Nephron progenitor cell (in vitro differentiated cells): Measurements from ENCODE around the gene NYNRIN.
A peak's percentile ranks its signal among the peaks of the same experiment; 100 is the strongest.

Source experiments
- DNase-seq: peaks from one replicate; pipeline ENCODE4 v3.0.0; 2021
- H3K27ac Mint-ChIP-seq: 2 replicates; pipeline ENCODE4 v1.8.0; 2021; ENCODE audit warnings: mild to moderate bottlenecking, moderate library complexity, mixed read lengths
- H3K27me3 Mint-ChIP-seq: 2 replicates; pipeline ENCODE4 v1.8.0; 2021; ENCODE audit warnings: mild to moderate bottlenecking, low read depth, mixed read lengths; ENCODE audit not compliant: poor library complexity
- H3K36me3 Mint-ChIP-seq: 2 replicates; pipeline ENCODE4 v1.8.0; 2021; ENCODE audit warnings: low read depth, mixed read lengths
- H3K4me1 Mint-ChIP-seq: 2 replicates; pipeline ENCODE4 v1.8.0; 2021; ENCODE audit warnings: mixed read lengths
- H3K4me3 Mint-ChIP-seq: 2 replicates; pipeline ENCODE4 v1.8.0; 2021; ENCODE audit warnings: mild to moderate bottlenecking, moderate library complexity, mixed read lengths
- H3K9me3 Mint-ChIP-seq: 2 replicates; pipeline ENCODE4 v1.8.0; 2021; ENCODE audit warnings: mild to moderate bottlenecking, moderate library complexity, mixed read lengths
- CTCF ChIP-seq: fragments of 200-600 bp; sonication (generic); IDR thresholded peaks from 2 replicates; pipeline ENCODE4 v1.5.0; 2021; ENCODE audit warnings: antibody characterized with exemption

The NYNRIN gene

GRCh38 chr14:24435192-24435810 is 36.5 kb downstream of the NYNRIN start:
- no peak overlapping the region for H3K27ac Mint-ChIP-seq
- H3K9me3 Mint-ChIP-seq = no peaks in the 10 kb centered on the region
- DNase-seq = no peak
- peaks cover 2% of the 10 kb centered on the region for H3K27me3 Mint-ChIP-seq
- no peak for TF ChIP-seq CTCF
- H3K4me3 Mint-ChIP-seq = no peak overlapping the region
- H3K4me1 Mint-ChIP-seq = peaks cover 41% of the 10 kb centered on the region
- peaks cover 42% of the 10 kb centered on the region for H3K36me3 Mint-ChIP-seq

- TF ChIP-seq CTCF = no peak
- Mint-ChIP-seq H3K36me3 (peaks cover 48% of the 10 kb centered on the region), H3K4me3 (no peak overlapping the region), H3K9me3 (no peaks in the 10 kb centered on the region), H3K27me3 (peaks cover 2% of the 10 kb centered on the region), H3K27ac (no peak overlapping the region), H3K4me1 (peaks cover 46% of the 10 kb centered on the region)
- DNase-seq = no peak
Measured at GRCh38 chr14:24435998-24436354, 37.2 kb downstream of the NYNRIN start.

GRCh38 chr14:24436355-24437019 is 37.7 kb downstream of the NYNRIN start:
- H3K9me3 Mint-ChIP-seq = no peaks in the 10 kb centered on the region
- H3K36me3 Mint-ChIP-seq = peaks cover 48% of the 10 kb centered on the region
- TF ChIP-seq CTCF = peak; percentile 74
- no peak overlapping the region for H3K27ac Mint-ChIP-seq
- peaks cover 46% of the 10 kb centered on the region for H3K4me1 Mint-ChIP-seq
- H3K27me3 Mint-ChIP-seq = peaks cover 2% of the 10 kb centered on the region
- peak; percentile 39 for DNase-seq
- no peak overlapping the region for H3K4me3 Mint-ChIP-seq

GRCh38 chr14:24437020-24437735 is 38.4 kb downstream of the NYNRIN start:
- H3K36me3 Mint-ChIP-seq = peaks cover 42% of the 10 kb centered on the region
- H3K4me1 Mint-ChIP-seq = peaks cover 47% of the 10 kb centered on the region
- no peaks in the 10 kb centered on the region for H3K9me3 Mint-ChIP-seq
- H3K4me3 Mint-ChIP-seq = no peak overlapping the region
- DNase-seq = no peak
- H3K27ac Mint-ChIP-seq = no peak overlapping the region
- peak; percentile 15 for TF ChIP-seq CTCF
- H3K27me3 Mint-ChIP-seq = peaks cover 2% of the 10 kb centered on the region

- Mint-ChIP-seq H3K27me3 (peaks cover 2% of the 10 kb centered on the region), H3K4me3 (no peak overlapping the region), H3K9me3 (no peaks in the 10 kb centered on the region), H3K4me1 (peaks cover 52% of the 10 kb centered on the region), H3K36me3 (peaks cover 42% of the 10 kb centered on the region), H3K27ac (no peak overlapping the region)
- DNase-seq = no peak
- no peak for TF ChIP-seq CTCF
Measured at GRCh38 chr14:24437736-24438067, 38.9 kb downstream of the NYNRIN start.
